GM23338 (cell line): ENCODE measurements around the gene R3HCC1L. TPM values are rescaled to one million over a fixed set of nuclear protein-coding genes. Genes with fewer than 3 reads are reported as not detected.

ENCODE experiments used
- ATAC-seq: fragments of 200-7000 bp; cut with Tn5 transposase; 3 replicates; pipeline ENCODE4 v1.9.1; 2020
- DNase-seq: peaks from one replicate; pipeline ENCODE4 v3.0.0-alpha.2; 2015; ENCODE audit warnings: low spot score
- H2AFZ ChIP-seq: fragments of 200-600 bp; sonication (generic); 2 replicates; pipeline ENCODE4 v1.8.0; 2016; ENCODE audit warnings: antibody characterized with exemption, mild to moderate bottlenecking, moderate library complexity
- H3F3A ChIP-seq: fragments of 200-600 bp; sonication (generic); replicated peaks from 2 replicates; pipeline ENCODE4 v1.8.0; 2017; ENCODE audit warnings: antibody characterized with exemption, mixed run types, low read depth
- H3K27ac ChIP-seq: fragments of 200-600 bp; sonication (generic); 2 replicates; pipeline ENCODE4 v1.6.1; 2016; ENCODE audit warnings: low read depth
- H3K27me3 ChIP-seq: fragments of 200-600 bp; sonication (generic); 2 replicates; pipeline ENCODE4 v1.8.0; 2016; ENCODE audit warnings: mild to moderate bottlenecking, mixed run types, moderate library complexity; ENCODE audit not compliant: insufficient read depth
- H3K36me3 ChIP-seq: fragments of 200-600 bp; sonication (generic); 2 replicates; pipeline ENCODE4 v1.8.0; 2016; ENCODE audit warnings: mild to moderate bottlenecking; ENCODE audit not compliant: insufficient read depth
- H3K4me1 ChIP-seq: fragments of 200-600 bp; sonication (generic); 2 replicates; pipeline ENCODE4 v1.8.0; 2016; ENCODE audit warnings: mild to moderate bottlenecking, moderate library complexity; ENCODE audit not compliant: insufficient read depth
- H3K4me2 ChIP-seq: fragments of 200-600 bp; sonication (generic); 2 replicates; pipeline ENCODE4 v1.7.1; 2017; ENCODE audit warnings: mixed run types
- H3K4me3 ChIP-seq: fragments of 200-600 bp; sonication (generic); 2 replicates; pipeline ENCODE4 v1.6.1; 2016; ENCODE audit warnings: mixed run types
- H3K79me2 ChIP-seq: fragments of 200-600 bp; sonication (generic); replicated peaks from 2 replicates; pipeline ENCODE4 v1.8.0; 2017; ENCODE audit warnings: mild to moderate bottlenecking; ENCODE audit not compliant: insufficient read depth
- H3K9me2 ChIP-seq: fragments of 200-600 bp; sonication (generic); 2 replicates; pipeline ENCODE4 v1.8.0; 2017; ENCODE audit not compliant: insufficient read depth
- H4K20me1 ChIP-seq: fragments of 200-600 bp; sonication (generic); replicated peaks from 2 replicates; pipeline ENCODE4 v1.8.0; 2017; ENCODE audit warnings: mild to moderate bottlenecking; ENCODE audit not compliant: insufficient read depth
- H3K27ac Mint-ChIP-seq: 2 replicates; pipeline ENCODE4 v1.8.0; 2020; ENCODE audit warnings: inconsistent platforms, mild to moderate bottlenecking, moderate library complexity, mixed read lengths
- H3K27me3 Mint-ChIP-seq: 3 replicates; pipeline ENCODE4 v1.8.0; 2022; ENCODE audit warnings: low read depth, mild to moderate bottlenecking, moderate library complexity, mixed read lengths, inconsistent platforms; ENCODE audit not compliant: insufficient read depth, poor library complexity
- H3K36me3 Mint-ChIP-seq: 3 replicates; pipeline ENCODE4 v1.8.0; 2021; ENCODE audit warnings: low read depth, mild to moderate bottlenecking, inconsistent platforms, moderate library complexity, mixed read lengths
- H3K4me1 Mint-ChIP-seq: 3 replicates; pipeline ENCODE4 v1.8.0; 2020; ENCODE audit warnings: mild to moderate bottlenecking, inconsistent platforms, mixed read lengths
- H3K4me3 Mint-ChIP-seq: 3 replicates; pipeline ENCODE4 v1.8.0; 2021; ENCODE audit warnings: moderate library complexity, mild to moderate bottlenecking, inconsistent platforms, mixed read lengths
- H3K9me3 Mint-ChIP-seq: 3 replicates; pipeline ENCODE4 v1.8.0; 2020; ENCODE audit warnings: moderate library complexity, mild to moderate bottlenecking, inconsistent platforms, mixed read lengths
- CTCF ChIP-seq, 2 experiments: fragments of 200-600 bp in 1 of 2; sonication (generic) in 1 of 2; conservative IDR thresholded peaks; 2 replicates each; pipeline versions ENCODE4 v1.5.1 to v1.6.1; 2016 to 2017; ENCODE audit warnings: antibody characterized with exemption in 2 of 2, low read depth in 2 of 2, mild to moderate bottlenecking in 2 of 2, moderate library complexity in 1 of 2
- EZH2 ChIP-seq: fragments of 200-600 bp; sonication (generic); IDR thresholded peaks from one replicate; pipeline ENCODE4 v1.8.0; 2017; ENCODE audit warnings: antibody characterized with exemption, mild to moderate bottlenecking, low read depth; ENCODE audit not compliant: unreplicated experiment
- EZH2phosphoT487 ChIP-seq: fragments of 200-600 bp; sonication (generic); IDR thresholded peaks from one replicate; pipeline ENCODE4 v1.8.1; 2018; ENCODE audit warnings: antibody characterized with exemption; ENCODE audit not compliant: unreplicated experiment
- JUNB ChIP-seq: IDR thresholded peaks from one replicate; pipeline ENCODE4 v1.6.1; 2016; ENCODE audit warnings: antibody characterized with exemption; ENCODE audit not compliant: unreplicated experiment
- POLR2AphosphoS5 ChIP-seq: IDR thresholded peaks from 2 replicates; pipeline ENCODE4 v1.6.1; 2016; ENCODE audit warnings: antibody characterized with exemption, low read depth
- ZNF114 ChIP-seq: fragments of 250-450 bp; sonication (Bioruptor Pico); IDR thresholded peaks from 2 replicates; pipeline ENCODE4 v1.5.0; 2020; ENCODE audit warnings: mild to moderate bottlenecking, moderate library complexity
- ZNF331 ChIP-seq: fragments of 250-450 bp; sonication (Bioruptor Pico); IDR thresholded peaks from 2 replicates; pipeline ENCODE4 v1.5.0; 2020; ENCODE audit warnings: low read depth, mild to moderate bottlenecking, moderate library complexity
- ZNF462 ChIP-seq: fragments of 250-450 bp; sonication (Bioruptor Pico); IDR thresholded peaks from 2 replicates; pipeline ENCODE4 v1.5.0; 2020; ENCODE audit warnings: mild to moderate bottlenecking, moderate library complexity
- polyA plus RNA-seq: library from polyadenylated mRNA; unstranded; fragments of >200 nt; fragmentation: Nextera tagmentation; extraction: Ambion mirVana; gene quantifications from 2 replicates; pipeline ENCODE4 v1.2.1, GENCODE V29; 2016
- total RNA-seq: library from RNA; depleted of rRNA; stranded (reverse); fragments of >200 nt; shearing (Covaris generic); gene quantifications from 2 replicates; pipeline ENCODE4 v1.2.3, GENCODE V29; 2014
- TF ChIP-seq, protein P1 (sequence below): IDR thresholded peaks from one replicate; pipeline ENCODE4 v1.6.1; 2018; ENCODE audit warnings: antibody characterized with exemption; ENCODE audit not compliant: unreplicated experiment

Gene R3HCC1L
- total and polyA plus RNA-seq, 2 experiments from 2014 or later = 9.3 to 15.8 TPM

DNA sequence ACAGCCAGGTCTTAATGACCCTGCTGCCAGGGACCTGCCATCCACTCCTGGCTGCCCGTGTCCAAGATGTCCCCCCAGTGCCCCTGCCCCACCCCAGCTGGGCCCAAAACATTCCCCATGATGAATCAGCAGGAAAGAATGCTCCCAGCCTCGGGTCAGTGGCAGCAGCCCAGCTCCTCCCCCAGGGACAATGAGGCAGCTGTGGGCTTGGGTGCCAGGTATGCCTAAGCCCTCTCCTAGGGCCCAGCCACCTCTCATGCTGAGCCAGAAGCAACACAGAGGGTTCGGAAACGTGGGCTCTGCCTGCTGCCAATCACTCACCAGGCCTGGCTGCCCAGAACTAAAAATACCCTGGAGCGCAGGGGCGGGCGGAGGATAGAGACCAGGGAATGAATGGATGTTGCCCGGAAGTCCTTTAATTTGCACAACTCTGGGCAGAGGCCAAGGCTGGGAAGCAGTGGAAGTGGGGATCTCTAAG lies 135.0 kb downstream of the R3HCC1L start:
- H3K9me3 Mint-ChIP-seq = no peaks in the 10 kb centered on the region
- no peaks in the 10 kb centered on the region for H3K36me3 Mint-ChIP-seq
- peaks cover 11% of the 10 kb centered on the region; the same call in 1 of the 2 replicates for H3K27me3 ChIP-seq
- peaks cover 40% of the 10 kb centered on the region for H3K4me1 Mint-ChIP-seq
- no peak overlapping the region for H3K4me3 ChIP-seq
- no peak overlapping the region; the same call in 2 of the 3 replicates for H3K4me3 Mint-ChIP-seq
- no peak overlapping the region for H3K27ac Mint-ChIP-seq
- ATAC-seq (peak; percentile 19), DNase-seq (peak; percentile 56)
- H3K27me3 Mint-ChIP-seq = peaks cover 15% of the 10 kb centered on the region
- no peaks in the 10 kb centered on the region for H3K36me3 ChIP-seq
- H3K4me1 ChIP-seq = peaks cover 10% of the 10 kb centered on the region
- no peaks in the 10 kb centered on the region for H3K79me2 ChIP-seq
- no peak overlapping the region for H2AFZ ChIP-seq
- H4K20me1 ChIP-seq = no peaks in the 10 kb centered on the region
- TF ChIP-seq ZNF331 (CRISPR knock-in tag) = no peak
- TF ChIP-seq, protein P1, sequence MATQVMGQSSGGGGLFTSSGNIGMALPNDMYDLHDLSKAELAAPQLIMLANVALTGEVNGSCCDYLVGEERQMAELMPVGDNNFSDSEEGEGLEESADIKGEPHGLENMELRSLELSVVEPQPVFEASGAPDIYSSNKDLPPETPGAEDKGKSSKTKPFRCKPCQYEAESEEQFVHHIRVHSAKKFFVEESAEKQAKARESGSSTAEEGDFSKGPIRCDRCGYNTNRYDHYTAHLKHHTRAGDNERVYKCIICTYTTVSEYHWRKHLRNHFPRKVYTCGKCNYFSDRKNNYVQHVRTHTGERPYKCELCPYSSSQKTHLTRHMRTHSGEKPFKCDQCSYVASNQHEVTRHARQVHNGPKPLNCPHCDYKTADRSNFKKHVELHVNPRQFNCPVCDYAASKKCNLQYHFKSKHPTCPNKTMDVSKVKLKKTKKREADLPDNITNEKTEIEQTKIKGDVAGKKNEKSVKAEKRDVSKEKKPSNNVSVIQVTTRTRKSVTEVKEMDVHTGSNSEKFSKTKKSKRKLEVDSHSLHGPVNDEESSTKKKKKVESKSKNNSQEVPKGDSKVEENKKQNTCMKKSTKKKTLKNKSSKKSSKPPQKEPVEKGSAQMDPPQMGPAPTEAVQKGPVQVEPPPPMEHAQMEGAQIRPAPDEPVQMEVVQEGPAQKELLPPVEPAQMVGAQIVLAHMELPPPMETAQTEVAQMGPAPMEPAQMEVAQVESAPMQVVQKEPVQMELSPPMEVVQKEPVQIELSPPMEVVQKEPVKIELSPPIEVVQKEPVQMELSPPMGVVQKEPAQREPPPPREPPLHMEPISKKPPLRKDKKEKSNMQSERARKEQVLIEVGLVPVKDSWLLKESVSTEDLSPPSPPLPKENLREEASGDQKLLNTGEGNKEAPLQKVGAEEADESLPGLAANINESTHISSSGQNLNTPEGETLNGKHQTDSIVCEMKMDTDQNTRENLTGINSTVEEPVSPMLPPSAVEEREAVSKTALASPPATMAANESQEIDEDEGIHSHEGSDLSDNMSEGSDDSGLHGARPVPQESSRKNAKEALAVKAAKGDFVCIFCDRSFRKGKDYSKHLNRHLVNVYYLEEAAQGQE = no peak
- TF ChIP-seq CTCF (conservative IDR thresholded peaks at IDR 0.05; ENCODE audit: low read depth in 2 of 2) = no peak
- no peak for TF ChIP-seq JUNB
- no peak for TF ChIP-seq EZH2phosphoT487
- TF ChIP-seq EZH2 = no peak
- TF ChIP-seq ZNF114 = no peak
- TF ChIP-seq ZNF462 = no peak
- TF ChIP-seq POLR2AphosphoS5 = no peak
- H3K4me2 ChIP-seq = no peak overlapping the region; the same call in 1 of the 2 replicates
- H3K27ac ChIP-seq = no peak overlapping the region
- no peaks in the 10 kb centered on the region for H3F3A ChIP-seq
- H3K9me2 ChIP-seq = peaks cover under 1% of the 10 kb centered on the region; the same call in 1 of the 2 replicates
